K562 (cell line): ENCODE results near the gene MED17. TPM values are rescaled to one million over a fixed set of nuclear protein-coding genes. Genes with fewer than 3 reads are reported as not detected.

ENCODE experiments used
- CBFA2T3 ChIP-seq: fragments of 450-650 bp; IDR thresholded peaks from 2 replicates; pipeline ENCODE4 v1.6.1; 2017
- HMG20B ChIP-seq: fragments of 250-450 bp; sonication (Bioruptor Pico); IDR thresholded peaks from 2 replicates; pipeline ENCODE4 v1.5.0; 2021; ENCODE audit warnings: mild to moderate bottlenecking
- MYC ChIP-seq, 2 experiments: fragments of 250-450 bp in 1 of 2; sonication (Bioruptor Pico) in 1 of 2; IDR thresholded peaks; 2 replicates each; pipeline versions ENCODE4 v1.5.1 to v1.6.1; 2012 to 2021; ENCODE audit warnings: low read depth in 2 of 2, borderline replicate concordance in 1 of 2, improper control_type of control experiment in 1 of 2, low read length in 1 of 2, mild to moderate bottlenecking in 1 of 2, moderate library complexity in 1 of 2
- RCOR1 ChIP-seq, 2 experiments: IDR thresholded peaks; 2 replicates each; pipeline ENCODE4 v1.6.1; 2012; ENCODE audit warnings: low read depth in 2 of 2, low read length in 2 of 2, borderline replicate concordance in 1 of 2, improper control_type of control experiment in 1 of 2
- SMARCE1 ChIP-seq: fragments of 450-650 bp; IDR thresholded peaks from 2 replicates; pipeline ENCODE4 v1.7.1; 2016; ENCODE audit warnings: mild to moderate bottlenecking
- SMC3 ChIP-seq: conservative IDR thresholded peaks from 2 replicates; pipeline ENCODE4 v1.6.1; 2011; ENCODE audit warnings: low read depth, low read length, improper control_type of control experiment; ENCODE audit not compliant: insufficient read depth
- SRSF1 ChIP-seq: fragments of 200-400 bp; formaldehyde crosslinking; IDR thresholded peaks from 2 replicates; pipeline ENCODE4 v1.6.1; 2017; ENCODE audit warnings: mild to moderate bottlenecking, low read depth, low read length, moderate library complexity
- TAL1 ChIP-seq: fragments of 450-650 bp; IDR thresholded peaks from 2 replicates; pipeline ENCODE4 v1.6.1; 2016; ENCODE audit warnings: mild to moderate bottlenecking
- TCF3 ChIP-seq: sonication (generic); formaldehyde crosslinking; IDR thresholded peaks from 2 replicates; pipeline ENCODE4 v1.4.0; 2020; ENCODE audit warnings: mild to moderate bottlenecking, missing genetic modification reagents
- TRIM24 ChIP-seq, 2 experiments: fragments of 450-650 bp; IDR thresholded peaks; 2 replicates each; pipeline ENCODE4 v1.6.1; 2016
- ZBTB7A ChIP-seq: IDR thresholded peaks from 2 replicates; pipeline ENCODE4 v1.6.1; 2011; ENCODE audit warnings: low read depth, mild to moderate bottlenecking, low read length, moderate library complexity, borderline replicate concordance; ENCODE audit not compliant: control insufficient read depth
- ZEB2 ChIP-seq: fragments of 450-650 bp; IDR thresholded peaks from 2 replicates; pipeline ENCODE4 v1.6.1; 2016
- ZNF232 ChIP-seq: sonication (generic); formaldehyde crosslinking; IDR thresholded peaks from 2 replicates; pipeline ENCODE4 v1.8.0; 2022; ENCODE audit warnings: mild to moderate bottlenecking, missing genetic modification reagents
- ZNF551 ChIP-seq: fragments of 250-450 bp; sonication (Bioruptor Pico); IDR thresholded peaks from 2 replicates; pipeline ENCODE4 v1.5.0; 2021; ENCODE audit warnings: mild to moderate bottlenecking, moderate library complexity
- polyA plus RNA-seq, 8 experiments: library from polyadenylated mRNA; depleted of rRNA in 4 of 8; stranded (reverse) in 5 of 8; unstranded in 3 of 8; fragments of >200 nt; fragmentation: Nextera tagmentation in 2 of 8; fragmentation: Illumina TruSeq in 1 of 8; extraction: Ambion mirVana in 2 of 8; extraction: Trizol in 1 of 8; gene quantifications; 2 replicates each; pipeline versions ENCODE4 v1.2.1 to v1.2.3, GENCODE V29; 2011 to 2014; ENCODE audit warnings: inconsistent platforms in 1 of 8, missing spikeins in 1 of 8
- total RNA-seq, 7 experiments: library from RNA; depleted of rRNA in 6 of 7; stranded (reverse); fragments of >200 nt in 6 of 7; fragmentation: Illumina TruSeq in 2 of 7; extraction: Trizol in 2 of 7; gene quantifications; 2 replicates each; pipeline versions ENCODE4 v1.2.1 to v1.2.3, GENCODE V29; 2011 to 2021; ENCODE audit warnings: low replicate concordance in 1 of 7
- TF ChIP-seq, protein P1 (sequence below), 3 experiments: fragments of 200-800 bp in 1 of 3; fragments of 250-450 bp in 1 of 3; fragments of 450-650 bp in 1 of 3; sonication (Bioruptor Pico) in 1 of 3; sonication (Bioruptor generic) in 1 of 3; formaldehyde crosslinking in 1 of 3; IDR thresholded peaks; 2 replicates each; pipeline versions ENCODE4 v1.6.1 to v1.8.0; 2016 to 2022; ENCODE audit warnings: mild to moderate bottlenecking in 2 of 3, missing genetic modification characterization in 2 of 3, missing compliant biosample characterization in 1 of 3, moderate library complexity in 1 of 3

MED17 gene
- total and polyA plus RNA-seq, 9 of the 15 experiments (the other 6 are each of a cell fraction or from before 2014, with no cell fraction given), result 6.7 to 34.7 (median 26.8) TPM

DNA sequence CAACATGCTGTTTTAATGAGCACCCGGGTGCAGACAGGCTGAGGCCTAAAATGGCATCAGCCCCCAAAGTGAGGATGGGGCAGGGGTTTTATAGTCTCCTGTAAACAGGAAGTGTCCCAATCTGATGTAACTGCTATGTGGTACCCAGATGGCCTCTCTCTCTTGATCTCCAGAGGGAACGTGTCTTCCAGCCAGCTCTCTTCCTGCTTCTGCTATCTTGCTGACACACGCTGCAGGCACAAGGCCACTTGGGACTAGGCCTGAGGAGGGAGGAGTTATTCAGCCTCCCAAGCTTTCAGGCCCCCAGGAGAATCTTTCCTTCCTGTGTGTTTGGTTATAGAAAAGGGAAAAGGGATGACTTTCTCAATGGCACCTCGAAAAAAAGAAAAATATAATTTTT lies 77.7 kb downstream of the MED17 start (continued):
- TF ChIP-seq, protein P1, sequence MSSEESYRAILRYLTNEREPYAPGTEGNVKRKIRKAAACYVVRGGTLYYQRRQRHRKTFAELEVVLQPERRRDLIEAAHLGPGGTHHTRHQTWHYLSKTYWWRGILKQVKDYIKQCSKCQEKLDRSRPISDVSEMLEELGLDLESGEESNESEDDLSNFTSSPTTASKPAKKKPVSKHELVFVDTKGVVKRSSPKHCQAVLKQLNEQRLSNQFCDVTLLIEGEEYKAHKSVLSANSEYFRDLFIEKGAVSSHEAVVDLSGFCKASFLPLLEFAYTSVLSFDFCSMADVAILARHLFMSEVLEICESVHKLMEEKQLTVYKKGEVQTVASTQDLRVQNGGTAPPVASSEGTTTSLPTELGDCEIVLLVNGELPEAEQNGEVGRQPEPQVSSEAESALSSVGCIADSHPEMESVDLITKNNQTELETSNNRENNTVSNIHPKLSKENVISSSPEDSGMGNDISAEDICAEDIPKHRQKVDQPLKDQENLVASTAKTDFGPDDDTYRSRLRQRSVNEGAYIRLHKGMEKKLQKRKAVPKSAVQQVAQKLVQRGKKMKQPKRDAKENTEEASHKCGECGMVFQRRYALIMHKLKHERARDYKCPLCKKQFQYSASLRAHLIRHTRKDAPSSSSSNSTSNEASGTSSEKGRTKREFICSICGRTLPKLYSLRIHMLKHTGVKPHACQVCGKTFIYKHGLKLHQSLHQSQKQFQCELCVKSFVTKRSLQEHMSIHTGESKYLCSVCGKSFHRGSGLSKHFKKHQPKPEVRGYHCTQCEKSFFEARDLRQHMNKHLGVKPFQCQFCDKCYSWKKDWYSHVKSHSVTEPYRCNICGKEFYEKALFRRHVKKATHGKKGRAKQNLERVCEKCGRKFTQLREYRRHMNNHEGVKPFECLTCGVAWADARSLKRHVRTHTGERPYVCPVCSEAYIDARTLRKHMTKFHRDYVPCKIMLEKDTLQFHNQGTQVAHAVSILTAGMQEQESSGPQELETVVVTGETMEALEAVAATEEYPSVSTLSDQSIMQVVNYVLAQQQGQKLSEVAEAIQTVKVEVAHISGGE (CRISPR knock-in tag; IDR thresholded peaks at IDR 0.05), result peak in 1 of 3 experiments; percentile 70; a peak in 2 of 6 replicates
- TF ChIP-seq TRIM24 (IDR thresholded peaks at IDR 0.05) (0 out of 4 replicates have a peak, but pooled peaks have one; percentile 11 to 29), CBFA2T3 (peak; percentile 30; the same call in 1 of the 2 replicates), SMC3 (no peak), ZNF232 (CRISPR knock-in tag) (no peak), TCF3 (CRISPR knock-in tag) (peak; percentile 42; the same call in 1 of the 2 replicates), ZEB2 (no peak), ZNF551 (CRISPR knock-in tag) (no peak), RCOR1 (IDR thresholded peaks at IDR 0.05; ENCODE audit: borderline replicate concordance in 1 of 2, low read depth in 2 of 2, low read length in 2 of 2) (peak in 1 of 2 experiments; percentile 47; a peak in 1 of 4 replicates), TAL1 (0 out of 2 replicates have a peak, but pooled peaks have one; percentile 6), MYC (IDR thresholded peaks at IDR 0.05; ENCODE audit: low read depth, low read length) (0 out of 2 replicates have a peak, but pooled peaks have one; percentile 32), MYC (CRISPR knock-in tag; IDR thresholded peaks at IDR 0.05; ENCODE audit: borderline replicate concordance, low read depth) (no peak), SRSF1 (no peak), SMARCE1 (no peak), ZBTB7A (no peak), HMG20B (no peak)
